Keratinocyte (primary cell): ENCODE measurements around the gene OR51L1. TPM values are rescaled to one million over a fixed set of nuclear protein-coding genes. Genes with fewer than 3 reads are reported as not detected.

ENCODE experiments used
- DNase-seq: peaks from one replicate; pipeline ENCODE4 v3.0.0-alpha.2; 2011; ENCODE audit warnings: low read depth, missing footprints, low spot score
- FAIRE-seq: peaks from 2 replicates; lab custom pipeline; 2011; peaks lifted over from hg19 to GRCh38; lab: Jason Lieb, UNC
- H2AFZ ChIP-seq: 2 replicates; pipeline ENCODE4 v1.6.0; 2012; ENCODE audit warnings: low read length, control low read depth, inconsistent platforms; ENCODE audit not compliant: control insufficient read depth
- H3K27ac ChIP-seq: 2 replicates; pipeline ENCODE4 v1.5.1; 2011; ENCODE audit warnings: low read length; ENCODE audit not compliant: control insufficient read depth, insufficient read depth
- H3K27me3 ChIP-seq: 3 replicates; pipeline ENCODE4 v1.6.0; 2011; ENCODE audit warnings: low read length; ENCODE audit not compliant: control insufficient read depth, insufficient read depth; ENCODE audit errors: extremely low read depth
- H3K36me3 ChIP-seq, 2 experiments: 2 replicates in 1 of 2; 3 replicates in 1 of 2; pipeline ENCODE4 v1.5.1; 2011; ENCODE audit warnings: low read length in 2 of 2, mild to moderate bottlenecking in 1 of 2; ENCODE audit not compliant: control insufficient read depth in 2 of 2, insufficient read depth in 2 of 2; ENCODE audit errors: extremely low read depth in 1 of 2
- H3K4me1 ChIP-seq: 3 replicates; pipeline ENCODE4 v1.5.1; 2011; ENCODE audit warnings: low read length; ENCODE audit not compliant: control insufficient read depth, insufficient read depth; ENCODE audit errors: extremely low read depth
- H3K4me2 ChIP-seq: 3 replicates; pipeline ENCODE4 v1.6.0; 2011; ENCODE audit warnings: low read depth, low read length; ENCODE audit not compliant: control insufficient read depth, insufficient read depth; ENCODE audit errors: extremely low read depth
- H3K4me3 ChIP-seq, 3 experiments: fragments of 200-600 bp in 1 of 3; sonication (generic) in 1 of 3; 2 replicates in 2 of 3; 3 replicates in 1 of 3; pipeline ENCODE4 v1.5.1; 2011 to 2016; ENCODE audit warnings: low read length in 3 of 3, mild to moderate bottlenecking in 3 of 3, control low read depth in 2 of 3, inconsistent platforms in 1 of 3, low read depth in 1 of 3, mixed read lengths in 1 of 3, mixed run types in 1 of 3, moderate library complexity in 1 of 3; ENCODE audit not compliant: control insufficient read depth in 2 of 3, insufficient read depth in 2 of 3; ENCODE audit errors: extremely low read depth in 1 of 3
- H3K79me2 ChIP-seq: 2 replicates; pipeline ENCODE4 v1.6.0; 2012; ENCODE audit warnings: low read length; ENCODE audit not compliant: control insufficient read depth, insufficient read depth
- H3K9ac ChIP-seq: 3 replicates; pipeline ENCODE4 v1.6.0; 2011; ENCODE audit warnings: low read length; ENCODE audit not compliant: control insufficient read depth, insufficient read depth; ENCODE audit errors: extremely low read depth
- H3K9me1 ChIP-seq: 3 replicates; pipeline ENCODE4 v1.6.0; 2011; ENCODE audit warnings: low read length; ENCODE audit not compliant: control insufficient read depth, insufficient read depth; ENCODE audit errors: extremely low read depth
- H3K9me3 ChIP-seq: 2 replicates; pipeline ENCODE4 v1.5.1; 2012; ENCODE audit warnings: low read depth, low read length; ENCODE audit not compliant: control insufficient read depth
- H4K20me1 ChIP-seq: 3 replicates; pipeline ENCODE4 v1.6.0; 2011; ENCODE audit warnings: low read length; ENCODE audit not compliant: control insufficient read depth, insufficient read depth; ENCODE audit errors: extremely low read depth
- EZH2 ChIP-seq: IDR thresholded peaks from one replicate; pipeline ENCODE4 v1.6.1; 2012; ENCODE audit warnings: inconsistent platforms, mild to moderate bottlenecking, low read length, moderate library complexity
- dilution Hi-C: fragments of 300-500 bp; cut with MboI; formaldehyde crosslinking; loops from one replicate; pipeline ENCODE4 v1.7.0; 2020; ENCODE audit warnings: low sequenced_read_pairs; ENCODE audit not compliant: extremely low pct_ligation_motif_present
- polyA plus RNA-seq, 5 experiments: library from polyadenylated mRNA; depleted of rRNA in 3 of 5; stranded (reverse) in 3 of 5; stranded (forward) in 1 of 5; unstranded in 1 of 5; fragments of >200 nt; gene quantifications; 1 replicate in 1 of 5; 2 replicates in 3 of 5; 3 replicates in 1 of 5; pipeline versions ENCODE4 v1.2.1 to v1.2.3, GENCODE V29; 2011 to 2012; ENCODE audit warnings: missing spikeins in 2 of 5, low read depth in 1 of 5, low replicate concordance in 1 of 5
- TF ChIP-seq, protein P1 (sequence below), 3 experiments: IDR thresholded peaks in 1 of 3; conservative IDR thresholded peaks in 1 of 3; optimal IDR thresholded peaks in 1 of 3; 2 replicates in 2 of 3; 3 replicates in 1 of 3; pipeline versions ENCODE3 to v1.5.1; 2011; ENCODE audit warnings: low read length in 3 of 3, mild to moderate bottlenecking in 3 of 3, moderate library complexity in 2 of 3, control low read depth in 1 of 3, inconsistent platforms in 1 of 3; ENCODE audit not compliant: insufficient read depth in 2 of 3; ENCODE audit errors: extremely low read depth in 1 of 3

The OR51L1 gene
- polyA plus RNA-seq, 1 donor (not counting 4 experiments of a cell fraction or from before 2014, with no cell fraction given) = not detected

DNA sequence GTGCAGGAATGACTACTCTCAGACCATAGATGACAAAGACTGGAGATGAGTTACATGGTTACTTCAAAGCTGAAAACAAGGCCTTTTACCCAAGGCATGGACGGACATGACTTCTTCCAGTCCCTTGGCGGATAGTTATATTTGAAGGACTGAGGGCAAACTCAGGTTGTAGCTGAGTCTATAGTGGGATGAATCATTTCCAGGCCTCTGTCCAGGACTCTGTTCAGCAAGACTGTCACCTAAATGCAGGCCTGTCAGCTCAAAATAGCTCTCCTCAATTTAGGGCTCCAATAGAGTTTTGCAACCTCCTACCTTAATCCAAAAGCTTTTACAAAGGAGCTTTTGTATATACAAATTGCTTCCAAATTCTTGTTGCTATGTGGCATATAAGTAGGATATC is 27.3 kb downstream of the OR51L1 start:
- Histone ChIP-seq H3K9me1 (no peaks in the 10 kb centered on the region), H3K9ac (no peak overlapping the region), H3K9me3 (no peaks in the 10 kb centered on the region), H2AFZ (no peak overlapping the region), H3K4me3 (no peak overlapping the region), H3K36me3 (no peaks in the 10 kb centered on the region), H3K27me3 (no peaks in the 10 kb centered on the region), H3K4me1 (no peaks in the 10 kb centered on the region), H3K79me2 (no peaks in the 10 kb centered on the region), H3K4me2 (no peak overlapping the region), H4K20me1 (no peaks in the 10 kb centered on the region), H3K27ac (no peak overlapping the region)
- no peak for FAIRE-seq
- dilution Hi-C loops = no loop called here
- TF ChIP-seq, protein P1, sequence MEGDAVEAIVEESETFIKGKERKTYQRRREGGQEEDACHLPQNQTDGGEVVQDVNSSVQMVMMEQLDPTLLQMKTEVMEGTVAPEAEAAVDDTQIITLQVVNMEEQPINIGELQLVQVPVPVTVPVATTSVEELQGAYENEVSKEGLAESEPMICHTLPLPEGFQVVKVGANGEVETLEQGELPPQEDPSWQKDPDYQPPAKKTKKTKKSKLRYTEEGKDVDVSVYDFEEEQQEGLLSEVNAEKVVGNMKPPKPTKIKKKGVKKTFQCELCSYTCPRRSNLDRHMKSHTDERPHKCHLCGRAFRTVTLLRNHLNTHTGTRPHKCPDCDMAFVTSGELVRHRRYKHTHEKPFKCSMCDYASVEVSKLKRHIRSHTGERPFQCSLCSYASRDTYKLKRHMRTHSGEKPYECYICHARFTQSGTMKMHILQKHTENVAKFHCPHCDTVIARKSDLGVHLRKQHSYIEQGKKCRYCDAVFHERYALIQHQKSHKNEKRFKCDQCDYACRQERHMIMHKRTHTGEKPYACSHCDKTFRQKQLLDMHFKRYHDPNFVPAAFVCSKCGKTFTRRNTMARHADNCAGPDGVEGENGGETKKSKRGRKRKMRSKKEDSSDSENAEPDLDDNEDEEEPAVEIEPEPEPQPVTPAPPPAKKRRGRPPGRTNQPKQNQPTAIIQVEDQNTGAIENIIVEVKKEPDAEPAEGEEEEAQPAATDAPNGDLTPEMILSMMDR (optimal IDR thresholded peaks at IDR 0.05 in 1 of 3, IDR thresholded peaks at IDR 0.05 in 1 of 3, conservative IDR thresholded peaks at IDR 0.05 in 1 of 3; ENCODE audit: extremely low read depth in 1 of 3, insufficient read depth in 2 of 3, low read length in 3 of 3) = no peak
- TF ChIP-seq EZH2 = no peak
- DNase-seq = no peak

DNA sequence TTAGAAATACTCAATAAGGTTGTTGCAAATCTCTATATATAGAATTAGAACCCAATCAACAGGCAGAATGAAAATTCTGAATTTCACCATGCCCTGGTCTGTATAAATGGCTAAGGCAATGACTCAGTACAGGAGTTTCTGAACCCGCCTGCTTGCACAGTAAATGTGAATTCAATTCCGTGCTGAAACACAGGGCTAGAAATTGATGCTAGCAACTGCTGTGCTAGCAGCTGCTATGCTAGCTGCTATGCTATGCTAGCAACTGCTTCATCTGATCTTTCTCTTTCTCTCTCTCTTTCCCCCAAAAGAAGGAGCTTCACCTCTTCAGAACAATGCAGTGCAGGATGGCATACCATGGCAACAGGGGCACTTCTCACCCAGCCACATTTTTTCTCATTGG is 42.0 kb downstream of the OR51L1 start:
- no peak for FAIRE-seq
- dilution Hi-C loops = no loop called here

More for the DNA sequence above, 42.0 kb downstream of the OR51L1 start:
- H3K27me3 ChIP-seq = no peaks in the 10 kb centered on the region
- H3K4me2 ChIP-seq = no peak overlapping the region
- no peak overlapping the region for H2AFZ ChIP-seq
- H4K20me1 ChIP-seq = no peaks in the 10 kb centered on the region
- H3K4me1 ChIP-seq = no peaks in the 10 kb centered on the region
- no peak for DNase-seq
- no peaks in the 10 kb centered on the region for H3K36me3 ChIP-seq
- H3K27ac ChIP-seq = no peak overlapping the region
- TF ChIP-seq, protein P1 (optimal IDR thresholded peaks at IDR 0.05 in 1 of 3, IDR thresholded peaks at IDR 0.05 in 1 of 3, conservative IDR thresholded peaks at IDR 0.05 in 1 of 3; ENCODE audit: extremely low read depth in 1 of 3, insufficient read depth in 2 of 3, low read length in 3 of 3) = no peak
- TF ChIP-seq EZH2 = no peak
- H3K4me3 ChIP-seq = no peak overlapping the region
- no peaks in the 10 kb centered on the region for H3K9me3 ChIP-seq
- no peaks in the 10 kb centered on the region for H3K79me2 ChIP-seq
- H3K9me1 ChIP-seq = no peaks in the 10 kb centered on the region
- H3K9ac ChIP-seq = no peak overlapping the region
